H1 (cell line): Measurements from ENCODE around the gene THOC6. TPM values are rescaled to one million over a fixed set of nuclear protein-coding genes. Genes with fewer than 3 reads are reported as not detected.
A peak's percentile ranks its signal among the peaks of the same experiment; 100 is the strongest.

Experiments used
- CTCF ChIA-PET: fragments of 300-600 bp; sonication (Branson Sonifier 250); formaldehyde crosslinking; loops from one replicate; lab custom pipeline; 2021; ENCODE audit not compliant: partially characterized antibody; lab: Charles Lee
- POLR2A ChIA-PET: fragments of 300-600 bp; sonication (Branson Sonifier 250); formaldehyde crosslinking; loops from one replicate; lab custom pipeline; 2021; ENCODE audit warnings: inconsistent platforms; ENCODE audit not compliant: partially characterized antibody; lab: Charles Lee
- DNase-seq, 2 experiments: peaks; one replicate each; pipeline versions ENCODE4 v3.0.0 to v3.0.0-alpha.2; 2010 to 2022; ENCODE audit warnings: low spot score in 2 of 2, low read depth in 1 of 2, mixed read lengths in 1 of 2
- FAIRE-seq: peaks from 2 replicates; lab custom pipeline; 2011; peaks lifted over from hg19 to GRCh38; lab: Jason Lieb, UNC
- H2AFZ ChIP-seq: 2 replicates; pipeline ENCODE4 v1.8.1; 2012; ENCODE audit warnings: low read length, inconsistent platforms
- H2AK5ac ChIP-seq: 2 replicates; pipeline ENCODE4 v1.6.1; 2013; ENCODE audit warnings: low read depth, low read length
- H2BK120ac ChIP-seq: replicated peaks from 2 replicates; pipeline ENCODE3; 2013; ENCODE audit warnings: low read depth, low read length, inconsistent platforms
- H2BK12ac ChIP-seq: 2 replicates; pipeline ENCODE4 v1.6.1; 2013; ENCODE audit warnings: low read depth, low read length
- H2BK15ac ChIP-seq: 2 replicates; pipeline ENCODE4 v1.6.1; 2013; ENCODE audit warnings: low read length
- H2BK20ac ChIP-seq: 2 replicates; pipeline ENCODE4 v1.6.1; 2013; ENCODE audit warnings: low read length
- H2BK5ac ChIP-seq: 2 replicates; pipeline ENCODE4 v1.6.1; 2013; ENCODE audit warnings: low read depth, low read length
- H3K14ac ChIP-seq: 2 replicates; pipeline ENCODE4 v1.6.1; 2013; ENCODE audit warnings: inconsistent platforms; ENCODE audit not compliant: insufficient read length
- H3K18ac ChIP-seq: 2 replicates; pipeline ENCODE4 v1.6.1; 2013; ENCODE audit warnings: low read length; ENCODE audit errors: extremely low read depth
- H3K23ac ChIP-seq: 2 replicates; pipeline ENCODE4 v1.6.1; 2013; ENCODE audit warnings: inconsistent platforms; ENCODE audit not compliant: insufficient read length
- H3K23me2 ChIP-seq: 2 replicates; pipeline ENCODE4 v1.6.1; 2013; ENCODE audit warnings: low read depth, low read length
- H3K27ac ChIP-seq: 2 replicates; pipeline ENCODE4 v1.6.1; 2011; ENCODE audit warnings: low read depth, low read length, inconsistent platforms
- H3K27me3 ChIP-seq, 4 experiments: replicated peaks in 1 of 4; 1 replicate in 1 of 4; 2 replicates in 3 of 4; pipeline versions ENCODE4 v1.6.1 to v1.8.1; 2011 to 2013; ENCODE audit warnings: low read length in 3 of 4, mild to moderate bottlenecking in 3 of 4, inconsistent platforms in 2 of 4, mixed read lengths in 2 of 4, moderate library complexity in 1 of 4; ENCODE audit not compliant: control insufficient read depth in 3 of 4, insufficient read depth in 3 of 4; ENCODE audit errors: extremely low read depth in 1 of 4
- H3K36me3 ChIP-seq, 4 experiments: 2 replicates each; pipeline versions ENCODE4 v1.6.1 to v1.8.1; 2011 to 2013; ENCODE audit warnings: mild to moderate bottlenecking in 4 of 4, low read length in 3 of 4, moderate library complexity in 2 of 4, control low read depth in 1 of 4, inconsistent platforms in 1 of 4; ENCODE audit not compliant: insufficient read depth in 4 of 4, control insufficient read depth in 2 of 4
- H3K4ac ChIP-seq: replicated peaks from 2 replicates; pipeline ENCODE3; 2013; ENCODE audit warnings: low read length, low read depth, mixed read lengths, inconsistent platforms; ENCODE audit not compliant: insufficient read length
- H3K4me1 ChIP-seq, 4 experiments: replicated peaks in 1 of 4; 1 replicate in 1 of 4; 2 replicates in 3 of 4; pipeline versions ENCODE4 v1.6.1 to v1.8.1; 2011 to 2013; ENCODE audit warnings: low read length in 3 of 4, inconsistent platforms in 2 of 4, mixed read lengths in 1 of 4; ENCODE audit not compliant: insufficient read depth in 4 of 4, control insufficient read depth in 3 of 4
- H3K4me2 ChIP-seq, 2 experiments: 2 replicates each; pipeline versions ENCODE4 v1.6.1 to v1.8.1; 2011 to 2013; ENCODE audit warnings: low read depth in 2 of 2, low read length in 2 of 2, control low read depth in 1 of 2, inconsistent platforms in 1 of 2, mild to moderate bottlenecking in 1 of 2; ENCODE audit not compliant: insufficient read depth in 1 of 2
- H3K4me3 ChIP-seq, 4 experiments: fragments of 200-600, 300-600 bp in 1 of 4; sonication (generic), shearing (Covaris generic), sonication (Bioruptor Twin) in 1 of 4; 2 replicates each; pipeline versions ENCODE4 v1.5.1 to v1.8.1; 2011 to 2016; ENCODE audit warnings: low read length in 4 of 4, low read depth in 3 of 4, control low read depth in 2 of 4, inconsistent platforms in 2 of 4, mild to moderate bottlenecking in 2 of 4, mixed read lengths in 1 of 4, moderate library complexity in 1 of 4; ENCODE audit not compliant: insufficient read depth in 2 of 4; ENCODE audit errors: extremely low read depth in 1 of 4
- H3K56ac ChIP-seq: replicated peaks from 2 replicates; pipeline ENCODE3; 2013; ENCODE audit warnings: low read depth, mild to moderate bottlenecking, mixed read lengths, low read length, inconsistent platforms; ENCODE audit not compliant: insufficient read length
- H3K79me1 ChIP-seq: 2 replicates; pipeline ENCODE4 v1.6.1; 2013; ENCODE audit warnings: low read depth, low read length, control low read depth
- H3K79me2 ChIP-seq, 2 experiments: 2 replicates each; pipeline versions ENCODE4 v1.6.1 to v1.8.1; 2012 to 2013; ENCODE audit warnings: low read length in 2 of 2, mild to moderate bottlenecking in 2 of 2, inconsistent platforms in 1 of 2; ENCODE audit not compliant: insufficient read depth in 2 of 2, control insufficient read depth in 1 of 2
- H3K9ac ChIP-seq, 4 experiments: replicated peaks in 1 of 4; 1 replicate in 1 of 4; 2 replicates in 3 of 4; pipeline versions ENCODE4 v1.6.1 to v1.8.1; 2011 to 2013; ENCODE audit warnings: low read depth in 3 of 4, low read length in 3 of 4, control low read depth in 2 of 4, mild to moderate bottlenecking in 2 of 4, moderate library complexity in 2 of 4, inconsistent platforms in 1 of 4; ENCODE audit errors: extremely low read depth in 1 of 4
- H3K9me3 ChIP-seq, 2 experiments: 2 replicates each; pipeline versions ENCODE4 v1.6.1 to v1.8.1; 2012 to 2013; ENCODE audit warnings: mild to moderate bottlenecking in 2 of 2, moderate library complexity in 2 of 2, control low read depth in 1 of 2, inconsistent platforms in 1 of 2, low read depth in 1 of 2, low read length in 1 of 2, mixed read lengths in 1 of 2; ENCODE audit not compliant: insufficient read depth in 2 of 2
- H4K20me1 ChIP-seq, 2 experiments: replicated peaks in 1 of 2; 2 replicates each; pipeline versions ENCODE3 to v1.8.1; 2011 to 2013; ENCODE audit warnings: inconsistent platforms in 2 of 2, low read length in 2 of 2, mild to moderate bottlenecking in 1 of 2; ENCODE audit not compliant: insufficient read depth in 2 of 2, control insufficient read depth in 1 of 2
- H4K5ac ChIP-seq: 2 replicates; pipeline ENCODE4 v1.6.1; 2013; ENCODE audit warnings: low read length, low read depth, mixed read lengths, inconsistent platforms; ENCODE audit not compliant: insufficient read length
- H4K8ac ChIP-seq: 2 replicates; pipeline ENCODE4 v1.8.0; 2013; ENCODE audit warnings: mild to moderate bottlenecking, moderate library complexity, low read length, inconsistent platforms; ENCODE audit not compliant: insufficient read depth; ENCODE audit errors: extremely low read depth
- H4K91ac ChIP-seq: replicated peaks from 2 replicates; pipeline ENCODE3; 2013; ENCODE audit warnings: low read length, mixed read lengths, inconsistent platforms; ENCODE audit not compliant: insufficient read length
- ASH2L ChIP-seq: fragments of 200-600, 300-600 bp; sonication (generic); IDR thresholded peaks from one replicate; pipeline ENCODE4 v1.7.1; 2017; ENCODE audit warnings: low read length
- CHD1 ChIP-seq: IDR thresholded peaks from 2 replicates; pipeline ENCODE4 v1.6.1; 2012; ENCODE audit warnings: low read depth, low read length, improper control_type of control experiment
- CREB1 ChIP-seq: IDR thresholded peaks from 2 replicates; pipeline ENCODE4 v1.6.1; 2012; ENCODE audit warnings: inconsistent platforms
- GTF2F1 ChIP-seq: IDR thresholded peaks from 2 replicates; pipeline ENCODE4 v1.6.1; 2012; ENCODE audit warnings: low read depth, low read length, improper control_type of control experiment, borderline replicate concordance
- JUND ChIP-seq: IDR thresholded peaks from 2 replicates; pipeline ENCODE4 v1.6.1; 2011; ENCODE audit warnings: mild to moderate bottlenecking, improper control_type of control experiment, low read length
- KDM1A ChIP-seq: fragments of 200-600, 300-600 bp; sonication (generic); IDR thresholded peaks from 2 replicates; pipeline ENCODE4 v1.7.1; 2016; ENCODE audit warnings: mild to moderate bottlenecking, low read length, borderline replicate concordance
- KDM5A ChIP-seq: fragments of 200-600 bp; IDR thresholded peaks from 2 replicates; pipeline ENCODE4 v1.7.1; 2012; ENCODE audit warnings: mild to moderate bottlenecking, low read length, inconsistent platforms, mixed read lengths
- NRF1 ChIP-seq: IDR thresholded peaks from 2 replicates; pipeline ENCODE4 v1.6.1; 2011; ENCODE audit warnings: mild to moderate bottlenecking, low read depth, low read length, improper control_type of control experiment
- SAP30 ChIP-seq: fragments of 300-600 bp; sonication (generic); IDR thresholded peaks from 2 replicates; pipeline ENCODE4 v1.7.1; 2012; ENCODE audit warnings: low read length, moderate library complexity, mild to moderate bottlenecking, inconsistent platforms; ENCODE audit not compliant: insufficient read depth, insufficient replicate concordance
- SIRT6 ChIP-seq: IDR thresholded peaks from one replicate; pipeline ENCODE4 v1.7.1; 2012; ENCODE audit warnings: low read length, inconsistent platforms
- SP1 ChIP-seq: IDR thresholded peaks from 2 replicates; pipeline ENCODE4 v1.6.1; 2011; ENCODE audit warnings: low read depth, low read length
- SP4 ChIP-seq: IDR thresholded peaks from 2 replicates; pipeline ENCODE4 v1.6.1; 2012; ENCODE audit warnings: low read length, inconsistent platforms
- WGBS, 2 experiments: shearing (Covaris generic) in 1 of 2; methylation state at CpG; one replicate each; pipeline versions ENCODE4 v1.1.6 to v1.1.7; 2013 to 2015; ENCODE audit warnings: low lambda C conversion rate in 2 of 2, mixed read lengths in 2 of 2, inconsistent platforms in 1 of 2, low coverage in 1 of 2, missing lambda C conversion rate in 1 of 2; ENCODE audit not compliant: insufficient replicate concordance in 2 of 2, insufficient coverage in 1 of 2, insufficient read length in 1 of 2; ENCODE audit errors: extremely low coverage in 1 of 2, missing lambda C conversion rate in 1 of 2; 5-methylcytosine and 5-hydroxymethylcytosine counted together
- polyA plus RNA-seq, 7 experiments: library from polyadenylated mRNA; depleted of rRNA in 3 of 7; stranded (reverse) in 5 of 7; unstranded in 2 of 7; fragments of >200 nt in 5 of 7; fragments of 200-250 nt in 2 of 7; gene quantifications; 1 replicate in 5 of 7; 2 replicates in 1 of 7; 4 replicates in 1 of 7; pipeline versions ENCODE4 v1.2.1 to v1.2.3, GENCODE V29; 2011 to 2013; ENCODE audit warnings: missing spikeins in 2 of 7, mixed read lengths in 2 of 7
- total RNA-seq: library from RNA; stranded (reverse); fragmentation: NEBNext Ultra II Directional; extraction: Animal tissue kit (Norgen Biotek cat#: 25700); gene quantifications from 2 replicates; pipeline ENCODE4 v1.2.1, GENCODE V29; 2021

The THOC6 gene
- total and polyA plus RNA-seq, 2 of the 8 experiments (the other 6 are each of a cell fraction or from before 2014, with no cell fraction given) = 78.5 to 111 TPM

DNA sequence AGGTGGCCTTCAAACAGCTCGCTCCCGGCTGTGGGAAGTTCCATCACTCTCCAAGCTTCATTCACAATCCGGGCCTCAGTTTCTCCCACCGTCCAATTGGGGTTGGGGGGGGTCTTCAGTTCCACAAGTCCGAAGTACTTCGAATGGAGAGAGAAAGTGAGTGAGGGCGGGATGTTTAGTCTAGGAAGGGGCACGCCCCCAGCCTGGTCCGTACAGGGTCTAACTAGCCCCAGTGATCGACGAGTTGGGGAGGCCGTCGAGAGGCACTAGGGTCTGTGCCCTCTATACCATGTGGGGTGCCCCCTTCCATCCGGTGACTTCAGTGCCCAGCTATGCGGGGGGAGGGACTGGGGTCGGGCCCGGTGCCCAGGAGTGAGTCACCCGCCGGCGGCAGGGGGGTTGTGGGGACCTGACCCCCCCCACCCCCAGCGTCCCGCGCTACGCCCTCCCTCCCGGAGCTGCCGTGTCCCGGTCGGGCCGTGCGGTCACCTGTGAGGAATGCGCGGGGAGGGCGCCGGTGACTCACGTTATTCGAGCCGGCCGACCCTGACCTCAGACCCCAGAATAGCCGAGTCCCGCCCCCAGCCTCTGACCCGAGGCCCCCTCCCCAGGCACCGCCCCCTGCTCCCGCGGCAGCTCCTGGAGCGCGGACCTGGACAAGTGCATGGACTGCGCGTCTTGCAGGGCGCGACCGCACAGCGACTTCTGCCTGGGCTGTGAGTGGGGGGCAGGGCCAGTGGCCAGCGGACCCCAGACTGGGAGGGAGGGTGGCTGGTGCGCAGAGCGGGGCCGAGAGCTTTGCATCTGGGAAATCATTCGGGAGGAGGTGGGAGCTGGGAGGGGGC, 3.0 kb upstream of the THOC6 start:
- WGBS, 2 experiments = 1% methylated on average over 34 of the region's 57 CpGs; no CpG with 5 or more reads in 1 of the 2 experiments
- Histone ChIP-seq H3K4me1 (peaks cover 4 to 23% (median 21%) of the 10 kb centered on the region in 4 experiments), H4K5ac (peak overlapping the region; percentile 88), H3K9me3 (no peaks in the 10 kb centered on the region), H2AK5ac (no peak overlapping the region), H3K27ac (peak overlapping the region; percentile 83), H2BK5ac (peak overlapping the region; percentile 94), H3K4me2 (peak overlapping the region; percentile 83 to 88), H3K9ac (peak overlapping the region; percentile 60 to 92 (median 89)), H3K14ac (peak overlapping the region; percentile 37), H3K36me3 (peaks cover 4 to 9% (median 6%) of the 10 kb centered on the region in 4 experiments; a peak in 6 of 8 replicates), H2BK20ac (no peak overlapping the region), H3K4ac (peak overlapping the region; percentile 99), H4K91ac (peak overlapping the region; percentile 96), H3K79me2 (peaks cover 11 to 21% of the 10 kb centered on the region in 2 experiments), H3K23ac (no peak overlapping the region), H3K27me3 (no peaks in the 10 kb centered on the region), H3K4me3 (peak overlapping the region; percentile 74 to 97 (median 94)), H2BK120ac (no peak overlapping the region), H3K56ac (peak overlapping the region; percentile 43), H2BK12ac (peak overlapping the region; percentile 50; the same call in 1 of the 2 replicates), H3K23me2 (peaks cover 26% of the 10 kb centered on the region), H2AFZ (no peak overlapping the region), H4K8ac (peak overlapping the region; percentile 80; the same call in 1 of the 2 replicates), H2BK15ac (no peak overlapping the region), H3K79me1 (peaks cover 5% of the 10 kb centered on the region; the same call in 1 of the 2 replicates), H4K20me1 (peaks cover 9 to 21% of the 10 kb centered on the region in 2 experiments), H3K18ac (peak overlapping the region; percentile 98)
- ChIA-PET CTCF (interaction anchor here (1.0 to 23.8 kb wide), 12 partner anchors 11 to 93 kb away, joined by 3 to 639 read pairs (median 8); partner anchors contain the start of genes CLDN9, PAQR4 and ZSCAN10), POLR2A (interaction anchor here (0.6 to 35.7 kb wide), 19 partner anchors 4 to 997 kb away, joined by 3 to 1808 read pairs (median 7); partner anchors contain the start of genes BICDL2, CLDN6, CLDN9 and HCFC1R1)
- FAIRE-seq = no peak
- DNase-seq = peak; percentile 78 to 94
- TF ChIP-seq SP1 (no peak), CHD1 (no peak), SAP30 (peak; percentile 52), GTF2F1 (no peak), ASH2L (no peak), NRF1 (no peak), SP4 (no peak; the same call in 1 of the 2 replicates), SIRT6 (no peak), KDM5A (no peak), CREB1 (peak; percentile 65), JUND (peak; percentile 92), KDM1A (no peak)
